CD4-positive, alpha-beta T cell treated with Interleukin-17A for 1 hour (primary cell): ENCODE results near the gene SMDT1.
"Not testable (repeated sequence)": the region's sequence is repeated elsewhere in the genome, so short reads cannot be mapped to it uniquely, and the experiment has no call there.

ENCODE experiments used
- DNase-seq: peaks from one replicate; pipeline ENCODE4 v3.0.0-alpha.2; 2020

SMDT1 gene

DNA sequence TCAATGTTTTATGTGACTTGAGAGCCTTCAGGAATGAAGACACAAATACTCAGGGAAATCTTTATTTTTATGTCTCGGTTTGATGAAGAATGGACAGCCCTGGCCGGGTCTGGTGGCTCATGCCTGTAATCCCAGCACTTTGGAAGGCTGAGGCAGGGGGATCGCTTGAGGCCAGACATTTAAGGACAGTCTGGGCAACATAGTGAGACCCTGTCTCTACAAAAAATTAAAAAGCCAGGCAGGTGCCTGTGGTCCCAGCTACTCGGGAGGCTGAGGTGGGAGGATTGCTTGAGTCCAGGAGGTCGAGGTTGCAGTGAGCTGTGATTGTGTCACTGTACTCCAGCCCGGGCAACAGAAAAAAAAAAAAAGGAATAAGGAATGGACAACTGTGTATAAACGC is 8.0 kb upstream of the SMDT1 start:
- not testable (repeated sequence) for DNase-seq

DNA sequence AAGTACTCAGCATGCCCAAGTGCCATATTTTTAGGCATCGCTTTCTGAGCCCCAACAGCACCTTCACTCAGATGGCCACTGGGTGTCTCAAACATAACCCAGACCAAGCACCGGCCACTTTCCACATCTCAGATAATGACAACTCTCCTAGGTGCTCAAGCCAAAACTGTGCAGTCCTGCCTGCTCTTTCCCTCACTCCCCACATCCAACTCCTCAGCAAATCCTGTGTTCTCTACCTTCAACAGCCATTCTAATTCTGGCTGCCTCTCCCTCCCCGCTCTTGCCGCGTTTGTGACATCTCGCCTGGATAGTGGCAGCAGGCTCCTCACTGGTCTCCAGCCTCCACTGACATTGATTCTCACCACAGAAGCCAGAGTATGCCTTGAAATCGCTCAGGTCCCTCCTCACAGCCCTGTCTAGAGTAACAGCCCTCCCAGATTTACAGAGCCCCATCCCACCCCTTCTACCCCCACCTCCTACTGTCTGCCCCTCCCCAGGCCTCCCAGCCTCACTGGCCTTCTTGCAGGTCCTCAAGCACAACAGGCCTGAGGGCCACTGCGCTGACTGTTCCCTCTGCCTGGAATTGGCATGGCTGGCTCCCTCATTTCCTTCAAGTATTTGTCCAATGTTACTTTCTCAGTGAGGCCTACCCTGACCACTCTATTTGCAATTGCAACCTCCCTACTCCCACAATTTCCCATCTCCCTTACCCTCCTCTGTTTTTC is 6.7 kb upstream of the SMDT1 start:
- DNase-seq, result no peak

DNA sequence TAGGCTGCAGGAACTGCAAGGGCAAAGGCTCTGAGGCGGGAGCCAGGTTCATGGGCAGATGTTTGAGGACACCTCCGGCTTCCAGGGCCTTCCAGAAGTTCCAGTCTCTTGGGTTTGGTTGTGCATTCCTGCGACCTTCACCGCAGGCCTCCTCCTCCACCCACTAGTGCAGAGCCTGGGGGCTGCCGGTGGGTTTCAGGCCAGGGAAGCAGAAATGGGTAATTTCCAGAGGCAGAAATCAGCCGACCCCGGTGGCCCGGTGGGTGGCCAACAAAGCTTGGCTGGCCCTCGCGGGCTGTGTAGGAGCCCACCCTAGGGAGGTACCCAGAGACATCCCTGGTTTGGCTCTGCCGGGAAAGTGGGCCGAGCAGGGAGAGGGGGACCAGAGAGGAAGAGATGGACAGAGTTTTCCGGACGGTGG is 5.9 kb upstream of the SMDT1 start:
- DNase-seq, result no peak

DNA sequence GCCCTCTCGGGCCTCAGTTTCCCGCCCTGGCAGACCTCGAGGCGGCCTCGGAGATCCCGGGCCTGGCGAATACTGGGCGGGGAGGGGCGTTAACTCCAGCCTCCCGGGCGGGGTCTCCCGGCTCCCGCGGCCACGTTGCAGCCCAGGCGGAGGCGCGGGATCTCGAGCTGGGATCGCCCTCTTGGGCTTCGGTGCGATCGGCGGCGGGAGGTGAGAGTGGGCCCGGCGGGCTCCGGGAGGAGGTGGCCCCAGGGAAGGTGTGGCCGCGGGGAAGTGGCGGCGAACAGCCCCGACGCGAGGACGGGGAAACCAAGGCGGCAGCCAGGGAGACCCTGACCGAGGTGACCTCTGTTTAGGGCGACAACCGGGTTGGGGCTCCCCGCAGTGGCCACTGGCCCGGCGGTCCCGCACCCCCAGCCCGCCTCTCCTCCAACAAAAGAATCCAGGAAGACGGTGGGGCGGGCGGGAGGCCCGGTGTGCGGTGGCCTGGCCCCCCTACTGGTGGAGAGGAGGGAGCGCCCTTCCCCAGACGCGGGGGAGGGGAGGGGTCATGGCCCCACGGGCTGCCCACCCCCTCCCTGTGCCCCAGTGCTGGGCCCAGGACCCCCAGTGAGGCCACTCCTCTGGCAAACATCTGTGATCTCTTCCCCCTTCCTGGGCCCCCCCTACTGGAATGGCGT is 5.2 kb upstream of the SMDT1 start, which contains the start of gene PHETA2:
TSS of gene PHETA2 (plus strand) at position 117 of the 680 bp plus-strand sequence. CDS start 3,046 bp downstream, outside the sequence.
- DNase-seq, result peak; percentile 61

DNA sequence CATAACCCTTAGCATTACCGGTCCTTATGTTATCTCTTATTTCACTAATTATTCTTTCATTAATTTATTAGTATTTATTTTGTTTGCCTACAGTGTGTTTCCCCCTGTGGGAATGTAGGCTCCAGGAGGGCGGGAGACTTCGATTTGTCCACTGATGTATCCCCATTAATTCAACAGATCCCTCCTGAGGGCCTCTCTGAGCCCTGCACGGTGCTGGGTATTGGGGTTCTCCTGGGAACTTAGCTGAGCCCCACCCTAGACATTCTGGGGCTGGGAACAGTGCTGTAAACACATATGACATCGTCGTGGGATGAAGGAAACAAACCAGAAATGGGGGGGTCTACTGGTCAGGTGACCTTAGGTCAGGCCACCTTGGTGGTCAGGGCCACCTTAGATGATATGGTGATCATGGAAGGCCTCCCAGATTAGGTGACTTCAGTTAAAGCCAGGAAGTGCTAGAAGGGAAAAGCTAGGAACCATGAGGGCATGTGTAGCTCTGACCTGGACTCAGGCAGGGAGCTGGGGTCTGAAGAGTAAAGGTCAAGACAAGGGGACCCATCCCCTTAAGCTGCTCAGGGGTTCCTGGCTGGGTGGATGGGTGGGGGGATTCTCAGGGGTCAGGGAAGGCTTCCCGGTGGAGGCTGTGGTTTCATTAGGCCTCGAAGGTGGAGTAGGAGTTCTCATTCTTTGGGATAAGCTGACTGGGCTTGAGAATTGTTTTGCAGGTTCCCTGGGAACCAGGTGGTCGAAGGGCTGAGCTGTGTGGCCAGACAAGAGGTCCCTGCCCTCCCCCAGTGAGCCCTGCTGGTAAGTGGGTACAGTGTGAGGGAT is 4.4 kb upstream of the SMDT1 start:
- DNase-seq, result no peak

DNA sequence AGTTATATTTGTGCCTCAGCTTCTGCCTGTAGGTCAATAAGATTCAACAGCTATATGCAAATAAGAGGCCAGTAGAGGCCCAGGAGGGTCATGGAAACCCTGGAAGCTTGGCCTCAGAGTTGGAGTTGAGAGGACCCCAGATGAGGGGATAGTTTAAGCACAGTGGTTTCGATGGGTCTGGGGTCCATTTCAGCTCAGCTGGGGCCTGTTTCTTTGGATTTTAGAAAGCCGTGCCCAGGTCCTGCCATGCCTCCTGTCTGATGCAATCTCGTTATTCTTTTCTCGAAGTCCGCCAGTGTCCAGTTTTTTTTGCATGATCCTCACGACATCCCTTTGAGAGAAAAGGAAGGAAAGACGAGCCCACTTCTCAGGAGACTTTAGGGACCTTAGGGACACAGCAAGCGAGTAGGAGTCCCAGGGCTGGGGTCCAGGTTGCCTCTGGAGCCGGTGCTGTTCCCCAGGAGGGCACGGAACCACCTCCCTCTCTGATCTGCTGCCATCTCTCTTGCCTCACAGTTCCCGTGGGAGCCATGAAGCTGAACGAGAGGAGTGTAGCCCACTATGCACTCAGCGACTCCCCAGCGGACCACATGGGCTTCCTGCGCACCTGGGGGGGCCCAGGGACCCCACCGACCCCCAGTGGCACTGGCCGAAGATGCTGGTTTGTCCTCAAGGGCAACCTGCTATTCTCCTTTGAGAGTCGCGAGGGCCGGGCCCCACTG is 2.6 kb upstream of the SMDT1 start:
- no peak for DNase-seq

DNA sequence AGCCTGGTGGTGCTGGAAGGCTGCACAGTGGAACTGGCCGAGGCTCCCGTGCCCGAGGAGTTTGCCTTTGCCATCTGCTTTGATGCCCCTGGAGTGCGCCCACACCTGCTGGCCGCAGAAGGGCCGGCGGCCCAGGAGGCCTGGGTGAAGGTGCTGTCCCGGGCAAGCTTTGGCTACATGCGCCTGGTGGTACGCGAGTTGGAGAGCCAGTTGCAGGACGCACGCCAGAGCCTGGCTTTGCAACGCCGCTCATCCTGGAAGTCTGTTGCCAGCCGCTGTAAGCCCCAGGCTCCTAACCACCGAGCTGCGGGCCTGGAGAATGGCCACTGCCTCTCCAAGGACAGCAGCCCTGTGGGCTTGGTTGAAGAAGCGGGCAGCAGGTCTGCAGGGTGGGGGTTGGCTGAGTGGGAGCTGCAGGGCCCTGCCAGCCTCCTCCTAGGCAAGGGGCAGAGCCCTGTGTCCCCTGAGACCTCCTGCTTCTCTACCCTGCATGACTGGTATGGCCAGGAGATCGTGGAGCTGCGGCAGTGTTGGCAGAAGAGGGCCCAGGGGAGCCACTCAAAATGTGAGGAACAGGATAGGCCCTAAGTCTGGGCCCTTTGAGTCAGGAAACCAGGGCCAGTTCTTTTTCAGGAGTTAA is 1.9 kb upstream of the SMDT1 start:
- DNase-seq, result no peak

DNA sequence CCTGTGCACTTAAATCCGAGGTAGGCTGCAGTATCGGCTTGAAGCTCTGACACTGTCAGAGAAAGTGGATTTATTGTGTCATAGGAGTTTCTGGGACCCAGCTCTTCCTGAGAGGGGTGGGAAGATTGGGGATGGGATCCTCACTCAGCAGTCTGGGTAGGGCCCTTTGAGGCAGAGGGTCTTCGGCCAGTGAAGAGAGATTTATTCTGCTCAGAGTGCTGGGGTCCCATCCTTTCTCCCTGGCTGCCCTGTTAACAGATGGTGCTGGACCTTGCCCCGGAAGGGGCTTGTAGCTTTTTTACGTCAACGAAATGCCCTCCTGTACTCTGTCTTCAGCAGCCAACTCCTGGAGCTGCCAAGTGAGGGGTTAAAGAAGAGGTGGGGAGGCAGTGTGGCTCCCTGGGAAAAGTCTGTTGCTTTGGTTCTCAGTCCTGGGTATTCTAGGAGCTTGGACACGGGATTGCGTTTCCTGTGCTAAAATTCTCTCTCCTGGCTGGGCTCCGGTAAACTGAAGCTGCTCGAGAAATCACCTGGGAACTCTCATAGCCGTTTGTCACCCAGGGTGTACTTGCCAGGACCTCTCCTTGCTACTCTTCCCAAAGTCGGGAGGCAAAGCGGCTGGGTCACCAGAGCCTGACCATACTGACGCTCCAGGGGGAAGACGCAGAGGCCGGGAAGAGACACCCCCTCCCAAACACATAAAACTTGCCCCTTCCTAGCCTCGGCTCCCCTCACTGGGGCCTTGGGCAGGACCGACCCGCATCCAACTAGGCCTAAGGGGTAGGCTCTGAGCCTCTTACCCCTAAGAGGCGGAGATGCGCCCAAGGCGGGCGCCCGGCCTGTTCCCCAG is 806 bp upstream of the SMDT1 start:
- no peak for DNase-seq

DNA sequence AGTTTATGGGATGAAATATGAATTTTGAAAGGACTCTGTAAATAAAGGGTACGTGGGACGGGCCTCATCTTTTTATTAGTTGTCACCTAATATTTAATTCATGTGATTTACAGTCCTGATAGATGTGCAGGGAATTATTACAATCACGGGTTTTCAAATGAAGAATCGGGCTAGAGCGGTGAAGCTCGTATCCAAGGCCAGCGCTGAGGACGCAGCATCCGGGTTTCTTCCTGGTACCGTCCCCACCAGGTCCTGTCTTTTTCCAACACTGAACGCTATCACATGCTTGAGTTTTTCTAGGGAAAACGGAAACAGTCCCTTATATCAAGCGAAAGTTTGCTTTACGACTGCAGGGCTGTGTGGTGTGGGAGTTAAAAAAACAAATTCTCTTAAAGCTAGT is 787 bp downstream of the SMDT1 start:
- peak; percentile 44 for DNase-seq

DNA sequence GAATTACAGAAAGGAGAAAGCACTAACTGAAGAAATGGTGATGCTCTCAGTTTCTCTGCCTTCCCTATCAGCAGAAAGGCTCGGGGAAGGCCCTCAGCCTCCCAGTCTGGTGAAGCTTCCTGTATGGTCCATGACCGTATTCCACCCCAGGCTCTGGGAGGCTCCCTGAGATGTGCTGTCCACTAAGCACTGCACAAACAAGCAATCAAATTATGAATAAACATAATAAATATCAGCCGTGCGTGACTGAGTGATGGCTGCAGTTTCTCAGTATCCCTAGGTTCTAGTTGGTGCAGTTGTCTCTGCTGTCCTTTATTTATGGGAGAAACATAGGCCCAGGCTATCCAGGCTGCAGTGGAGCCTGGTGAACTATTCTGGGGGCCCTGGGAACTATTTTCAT is 3.6 kb downstream of the SMDT1 start:
- DNase-seq, result no peak

DNA sequence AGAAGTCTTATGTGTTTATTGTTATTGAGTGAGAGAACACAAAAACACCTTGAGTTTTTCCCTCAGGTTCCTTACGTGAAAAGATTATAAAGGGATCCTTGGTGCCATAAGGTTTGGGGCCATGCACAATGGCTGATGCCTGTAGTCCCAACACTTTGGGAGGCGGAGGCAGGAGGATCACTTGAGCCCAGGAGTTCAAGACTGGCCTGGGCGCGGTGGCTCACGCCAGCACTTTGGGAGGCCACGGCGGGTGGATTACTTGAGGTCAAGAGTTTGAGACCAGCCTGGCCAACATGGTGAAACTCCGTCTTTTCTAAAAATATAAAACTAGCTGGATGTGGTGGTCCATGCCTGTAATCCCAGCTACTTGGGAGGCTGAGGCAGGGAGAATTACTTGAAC is 5.4 kb downstream of the SMDT1 start:
- no peak for DNase-seq

DNA sequence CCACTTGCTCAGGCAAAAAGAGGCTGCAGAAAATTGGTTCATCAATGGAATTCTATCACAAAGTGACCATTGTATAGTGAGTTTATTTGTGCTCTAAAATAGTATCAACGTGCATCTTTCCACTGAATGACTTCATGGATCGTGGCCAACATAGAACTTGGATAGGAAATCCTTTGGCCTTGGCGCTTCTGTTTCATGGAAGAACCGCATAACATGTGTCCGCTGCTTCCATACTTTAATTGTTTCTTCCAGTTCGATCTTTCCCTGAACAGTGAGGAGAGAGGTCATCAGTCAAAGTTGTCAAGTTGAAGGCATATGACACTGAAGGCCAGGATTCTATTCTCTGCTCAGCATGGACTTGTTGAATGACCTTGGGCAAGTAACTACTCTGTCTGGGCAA is 6.6 kb downstream of the SMDT1 start:
- no peak for DNase-seq

DNA sequence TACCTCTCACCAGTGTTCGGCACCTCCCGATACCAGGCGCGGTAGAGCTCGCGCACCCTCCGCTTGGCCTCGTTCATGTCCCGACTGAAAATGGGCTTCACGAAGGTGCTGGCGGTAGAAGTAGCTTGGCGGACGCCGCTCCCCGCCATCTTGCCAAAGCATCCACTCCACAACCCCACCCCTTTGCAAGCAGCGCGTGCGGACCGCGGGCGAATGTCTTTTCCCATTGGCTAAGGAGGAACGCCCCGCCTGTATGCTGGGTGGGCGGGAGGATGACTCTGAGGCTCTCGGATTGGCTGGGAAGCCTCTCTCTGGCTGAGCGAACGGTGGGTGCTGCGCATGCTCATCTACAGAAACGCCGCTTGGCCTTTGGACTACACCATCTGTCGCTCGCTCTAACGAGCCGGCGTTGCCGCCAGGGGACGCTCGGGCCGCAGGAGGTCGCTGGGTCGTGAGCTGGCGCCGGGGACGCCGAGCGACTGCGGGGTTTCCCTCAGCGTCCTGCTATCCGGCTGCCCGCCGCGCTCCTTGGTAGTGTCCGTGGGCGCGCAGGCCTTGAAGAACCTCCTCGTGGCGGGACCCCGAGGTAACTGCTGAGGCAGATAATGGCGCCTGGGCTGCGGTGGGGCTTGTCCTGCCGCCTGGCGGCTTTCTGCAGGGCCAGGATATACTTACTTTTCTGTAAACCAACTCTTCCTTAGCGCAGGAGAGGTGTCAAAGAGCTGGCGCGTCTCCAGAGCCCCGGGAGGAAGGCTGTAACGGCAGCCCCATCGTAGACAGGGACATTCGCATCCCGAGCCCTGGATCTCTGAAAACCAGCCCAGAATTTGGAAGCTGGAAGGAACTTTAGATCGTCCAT is 11.3 kb downstream of the SMDT1 start, which contains the start of gene NDUFA6:
TSS of gene NDUFA6 (minus strand) at position 177 of the 859 bp plus-strand sequence. CDS start at position 149, 28 bp downstream.
- peak; percentile 100 for DNase-seq

DNA sequence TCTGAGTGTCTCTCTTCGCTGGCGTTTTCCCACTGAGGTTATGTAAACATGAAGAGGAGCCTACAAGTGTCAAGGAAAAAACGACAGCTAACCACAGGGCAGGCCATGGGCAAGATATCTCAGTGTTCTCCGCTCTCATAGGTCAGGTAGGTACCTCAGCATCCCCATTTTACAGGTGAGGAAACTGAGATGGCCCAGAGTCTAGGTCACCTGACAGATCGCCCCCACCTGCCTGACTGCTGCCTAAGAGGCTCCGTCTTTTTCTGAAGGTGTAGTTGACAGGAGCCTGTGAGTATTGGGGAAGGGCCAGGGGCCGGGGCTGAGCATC is 11.9 kb downstream of the SMDT1 start:
- no peak for DNase-seq

DNA sequence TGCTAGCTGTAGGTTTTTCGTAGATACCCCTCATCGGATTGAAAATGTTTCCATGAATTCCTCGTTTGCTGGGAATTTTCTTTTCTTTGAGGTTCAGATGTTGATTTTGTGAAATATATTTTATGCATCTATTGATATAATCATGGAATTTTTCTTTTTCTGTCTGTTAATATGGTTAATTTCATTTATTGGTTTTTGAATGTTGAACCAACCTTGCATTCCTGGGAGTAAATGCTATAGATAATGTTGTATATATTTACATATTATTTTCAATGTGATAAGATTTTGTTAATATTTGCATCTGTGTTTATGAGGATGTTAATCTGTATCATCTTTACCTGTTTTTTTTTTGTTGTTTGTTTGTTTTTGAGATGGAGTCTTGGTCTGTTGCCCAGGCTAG is 21.7 kb downstream of the SMDT1 start:
- DNase-seq, result no peak

DNA sequence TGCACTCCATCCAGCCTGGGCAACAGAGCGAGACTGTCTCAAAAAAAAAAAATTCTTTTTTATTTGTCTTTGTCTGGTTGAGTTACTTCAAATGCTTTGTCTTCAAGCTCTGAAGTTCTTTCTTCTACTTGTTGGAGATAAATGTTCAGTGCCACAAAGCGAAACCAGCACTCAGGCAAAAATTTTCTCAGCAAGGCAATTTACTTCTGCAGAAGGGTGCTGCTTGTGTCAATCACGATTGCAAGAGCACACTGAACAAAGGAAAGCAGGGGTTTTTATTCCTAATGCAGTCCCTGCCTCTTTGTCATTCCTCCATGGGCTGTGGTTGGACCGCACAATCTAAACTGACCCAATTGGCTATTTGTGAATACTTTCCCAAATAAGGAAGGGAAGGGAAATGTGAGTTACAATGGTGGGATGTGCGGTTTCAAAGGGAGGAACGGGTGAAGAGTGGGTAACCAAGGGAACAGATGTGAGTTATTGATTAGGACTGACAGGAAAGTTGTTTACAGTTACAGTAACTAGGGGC is 24.9 kb downstream of the SMDT1 start:
- DNase-seq, result not testable (repeated sequence)

DNA sequence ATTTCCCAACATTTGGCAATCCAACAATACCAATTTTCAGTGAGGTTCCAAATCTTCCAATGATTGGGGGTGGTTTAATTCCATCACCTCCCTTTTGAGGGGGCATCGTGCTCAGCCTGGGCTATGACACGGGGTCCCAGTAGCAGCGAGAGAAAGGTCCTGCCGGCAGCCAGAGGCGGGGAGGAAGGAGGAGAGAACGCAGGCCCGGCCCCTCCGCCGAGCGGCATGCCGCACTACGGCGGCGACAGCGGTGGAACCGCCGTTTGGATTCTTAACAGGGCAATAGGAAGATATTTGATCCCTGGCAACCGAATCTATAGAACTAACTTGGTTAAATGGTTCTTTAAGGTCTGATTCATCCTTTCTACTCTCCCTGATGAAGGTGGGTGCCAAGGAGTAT is 29.3 kb downstream of the SMDT1 start:
- DNase-seq, result no peak

DNA sequence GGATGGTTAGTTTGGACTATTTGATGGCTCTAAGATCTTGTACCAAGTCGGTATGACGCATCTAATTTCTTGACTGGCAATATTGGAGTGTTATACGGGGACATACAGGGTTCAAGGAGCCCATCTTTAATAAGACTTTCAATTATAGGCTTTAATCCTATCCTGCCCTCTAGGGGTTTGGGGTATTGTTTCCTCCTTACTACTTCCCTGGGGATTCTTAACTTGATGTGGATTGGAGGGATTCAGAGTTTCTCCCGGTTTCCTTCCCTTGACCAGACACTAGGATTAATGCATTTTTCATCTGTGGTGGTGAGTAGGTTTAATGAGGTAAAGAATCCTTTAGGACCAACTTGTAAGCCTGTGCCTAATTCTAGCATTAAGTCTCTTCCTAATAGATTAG is 32.3 kb downstream of the SMDT1 start:
- no peak for DNase-seq

DNA sequence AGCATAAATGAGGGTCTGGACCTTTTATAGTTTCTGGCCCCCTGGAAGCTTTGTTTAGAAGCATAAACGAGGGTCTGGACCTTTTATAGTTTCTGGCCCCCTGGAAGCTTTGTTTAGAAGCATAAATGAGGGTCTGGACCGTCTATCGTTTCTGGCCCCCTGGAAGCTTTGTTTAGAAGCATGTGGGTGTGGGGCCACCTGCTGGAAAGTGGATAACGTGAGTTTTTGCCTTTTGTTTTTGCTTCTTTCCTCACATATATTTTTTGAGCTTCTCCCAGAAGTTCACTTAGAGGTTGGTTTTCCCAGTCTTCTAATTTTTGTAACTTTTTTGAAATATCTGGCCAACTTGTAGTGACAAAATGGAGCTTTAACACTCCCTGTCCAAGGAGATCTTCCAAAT is 33.3 kb downstream of the SMDT1 start:
- not testable (repeated sequence) for DNase-seq

DNA sequence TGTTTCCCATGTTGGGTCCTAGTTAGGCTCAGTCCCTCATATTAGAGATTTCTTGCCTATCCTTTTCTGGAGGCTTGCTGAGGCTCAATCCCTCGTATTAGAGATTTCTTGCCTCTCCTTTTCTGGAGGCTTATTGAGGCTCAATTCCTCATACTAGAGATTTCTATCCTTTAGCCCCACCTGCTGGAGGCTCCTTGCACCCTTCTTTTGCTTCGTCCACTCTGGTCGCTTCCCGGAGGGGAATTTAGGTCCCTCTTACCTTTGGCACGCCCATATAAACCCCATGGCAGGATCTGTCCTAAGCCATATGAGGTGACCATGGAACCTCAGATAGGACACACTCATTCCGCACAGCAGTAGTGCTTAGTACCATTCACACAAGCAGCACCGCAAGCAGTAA is 35.2 kb downstream of the SMDT1 start:
- no peak for DNase-seq
